PFSK-1 (cell line): ENCODE data around the gene FOXO6.

Experiments
- FOXP2 ChIP-seq: optimal IDR thresholded peaks from 2 replicates; pipeline ENCODE3; 2011; ENCODE audit warnings: borderline replicate concordance, control low read depth, inconsistent platforms; ENCODE audit not compliant: insufficient read depth; ENCODE audit errors: extremely low read length, extremely low read depth
- POLR2AphosphoS5 ChIP-seq: IDR thresholded peaks from 2 replicates; pipeline ENCODE4 v1.6.1; 2012; ENCODE audit warnings: low read depth, mild to moderate bottlenecking, control low read depth, low read length, moderate library complexity
- SIN3A ChIP-seq: IDR thresholded peaks from 2 replicates; pipeline ENCODE4 v1.6.1; 2012; ENCODE audit warnings: mild to moderate bottlenecking, low read length, moderate library complexity, borderline replicate concordance; ENCODE audit not compliant: insufficient read depth
- TAF1 ChIP-seq: IDR thresholded peaks from 2 replicates; pipeline ENCODE4 v1.6.1; 2012; ENCODE audit warnings: low read length, control low read depth, borderline replicate concordance; ENCODE audit not compliant: insufficient read depth
- TF ChIP-seq, protein P1 (sequence below), 2 experiments: IDR thresholded peaks; 2 replicates each; pipeline versions ENCODE4 v1.6.1 to v1.8.0; 2011 to 2012; ENCODE audit warnings: low read depth in 2 of 2, low read length in 2 of 2, control low read depth in 1 of 2, inconsistent platforms in 1 of 2, mild to moderate bottlenecking in 1 of 2, moderate library complexity in 1 of 2; ENCODE audit not compliant: insufficient read depth in 1 of 2

DNA sequence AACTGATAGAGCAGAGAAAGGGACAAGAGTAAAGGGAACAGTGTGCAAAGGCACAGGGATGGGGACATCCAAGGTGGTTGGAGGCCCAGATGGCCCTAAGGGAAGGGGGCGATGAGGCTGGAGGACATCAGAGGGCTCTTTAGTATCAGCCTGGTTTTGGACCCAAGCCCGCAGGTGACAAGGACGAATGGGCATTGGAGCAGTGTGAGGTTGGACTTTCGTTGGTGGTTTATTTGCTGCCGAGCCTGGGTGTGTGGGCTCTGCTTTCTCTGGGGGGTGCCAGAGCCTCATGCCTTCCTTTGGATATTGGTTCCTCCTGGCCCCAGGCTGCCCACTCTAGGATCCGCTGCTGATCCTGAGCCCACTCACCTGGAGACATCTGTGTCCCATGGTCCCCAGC is 12.1 kb downstream of the FOXO6 start:
- TF ChIP-seq, protein P1, sequence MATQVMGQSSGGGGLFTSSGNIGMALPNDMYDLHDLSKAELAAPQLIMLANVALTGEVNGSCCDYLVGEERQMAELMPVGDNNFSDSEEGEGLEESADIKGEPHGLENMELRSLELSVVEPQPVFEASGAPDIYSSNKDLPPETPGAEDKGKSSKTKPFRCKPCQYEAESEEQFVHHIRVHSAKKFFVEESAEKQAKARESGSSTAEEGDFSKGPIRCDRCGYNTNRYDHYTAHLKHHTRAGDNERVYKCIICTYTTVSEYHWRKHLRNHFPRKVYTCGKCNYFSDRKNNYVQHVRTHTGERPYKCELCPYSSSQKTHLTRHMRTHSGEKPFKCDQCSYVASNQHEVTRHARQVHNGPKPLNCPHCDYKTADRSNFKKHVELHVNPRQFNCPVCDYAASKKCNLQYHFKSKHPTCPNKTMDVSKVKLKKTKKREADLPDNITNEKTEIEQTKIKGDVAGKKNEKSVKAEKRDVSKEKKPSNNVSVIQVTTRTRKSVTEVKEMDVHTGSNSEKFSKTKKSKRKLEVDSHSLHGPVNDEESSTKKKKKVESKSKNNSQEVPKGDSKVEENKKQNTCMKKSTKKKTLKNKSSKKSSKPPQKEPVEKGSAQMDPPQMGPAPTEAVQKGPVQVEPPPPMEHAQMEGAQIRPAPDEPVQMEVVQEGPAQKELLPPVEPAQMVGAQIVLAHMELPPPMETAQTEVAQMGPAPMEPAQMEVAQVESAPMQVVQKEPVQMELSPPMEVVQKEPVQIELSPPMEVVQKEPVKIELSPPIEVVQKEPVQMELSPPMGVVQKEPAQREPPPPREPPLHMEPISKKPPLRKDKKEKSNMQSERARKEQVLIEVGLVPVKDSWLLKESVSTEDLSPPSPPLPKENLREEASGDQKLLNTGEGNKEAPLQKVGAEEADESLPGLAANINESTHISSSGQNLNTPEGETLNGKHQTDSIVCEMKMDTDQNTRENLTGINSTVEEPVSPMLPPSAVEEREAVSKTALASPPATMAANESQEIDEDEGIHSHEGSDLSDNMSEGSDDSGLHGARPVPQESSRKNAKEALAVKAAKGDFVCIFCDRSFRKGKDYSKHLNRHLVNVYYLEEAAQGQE (IDR thresholded peaks at IDR 0.05; ENCODE audit: insufficient read depth in 1 of 2, low read depth in 2 of 2, low read length in 2 of 2), result no peak
- no peak for TF ChIP-seq POLR2AphosphoS5
- TF ChIP-seq TAF1, result no peak
- TF ChIP-seq SIN3A, result no peak
- no peak for TF ChIP-seq FOXP2
